ENCODE results near the gene FOXP1.

Gene FOXP1

GRCh38 chr3:71487418-71487817, 96.1 kb downstream of the FOXP1 start:
- no peak for DNase-seq

GRCh38 chr3:71486831-71487230, 96.7 kb downstream of the FOXP1 start:
- no peak for DNase-seq

GRCh38 chr3:71485896-71486295, 97.6 kb downstream of the FOXP1 start:
- DNase-seq, result no peak

- no peak for DNase-seq
Measured at GRCh38 chr3:71484452-71484851, 99.1 kb downstream of the FOXP1 start.

- no peak for DNase-seq
Measured at GRCh38 chr3:71484047-71484446, 99.5 kb downstream of the FOXP1 start.

GRCh38 chr3:71482771-71483170, 100.8 kb downstream of the FOXP1 start:
- DNase-seq, result no peak

GRCh38 chr3:71478568-71478967, 105.0 kb downstream of the FOXP1 start:
- DNase-seq, result peak in 2 of 56 donors; percentile 14 to 15

GRCh38 chr3:71476950-71477349, 106.6 kb downstream of the FOXP1 start:
- no peak for DNase-seq

- no peak for DNase-seq
Measured at GRCh38 chr3:71469138-71469435, 114.4 kb downstream of the FOXP1 start.

GRCh38 chr3:71468311-71469137, 115.0 kb downstream of the FOXP1 start:
- peak in 1 of 56 donors; percentile 13 for DNase-seq

- DNase-seq, result peak in 14 of 56 donors; percentile 3 to 68 (median 18)
Measured at GRCh38 chr3:71466483-71466882, 117.0 kb downstream of the FOXP1 start.

- no peak for DNase-seq
Measured at GRCh38 chr3:71465371-71466036, 118.0 kb downstream of the FOXP1 start.

GRCh38 chr3:71464613-71465012, 118.9 kb downstream of the FOXP1 start:
- no peak for DNase-seq

- DNase-seq, result no peak
Measured at GRCh38 chr3:71463617-71464016, 119.9 kb downstream of the FOXP1 start.

- no peak for DNase-seq
Measured at GRCh38 chr3:71462586-71462985, 120.9 kb downstream of the FOXP1 start.

- no peak for DNase-seq
Measured at GRCh38 chr3:71461749-71462483, 121.6 kb downstream of the FOXP1 start.

- no peak for DNase-seq
Measured at GRCh38 chr3:71461114-71461513, 122.4 kb downstream of the FOXP1 start.

GRCh38 chr3:71458895-71459294, 124.6 kb downstream of the FOXP1 start:
- DNase-seq, result no peak

GRCh38 chr3:71456826-71457225, 126.7 kb downstream of the FOXP1 start:
- DNase-seq, result no peak

- DNase-seq, result no peak
Measured at GRCh38 chr3:71456156-71456555, 127.4 kb downstream of the FOXP1 start.

GRCh38 chr3:71454512-71455403, 128.8 kb downstream of the FOXP1 start:
- no peak for DNase-seq

Measured in nucleus accumbens (tissue), 56 donors.